ENCODE data around the gene SERPINB1. TPM values are rescaled to one million over a fixed set of nuclear protein-coding genes. Genes with fewer than 3 reads are reported as not detected.
"Not testable (repeated sequence)": the region's sequence is repeated elsewhere in the genome, so short reads cannot be mapped to it uniquely, and the experiment has no call there.

The SERPINB1 gene
- total RNA-seq, 1 donor, result 324 TPM

DNA sequence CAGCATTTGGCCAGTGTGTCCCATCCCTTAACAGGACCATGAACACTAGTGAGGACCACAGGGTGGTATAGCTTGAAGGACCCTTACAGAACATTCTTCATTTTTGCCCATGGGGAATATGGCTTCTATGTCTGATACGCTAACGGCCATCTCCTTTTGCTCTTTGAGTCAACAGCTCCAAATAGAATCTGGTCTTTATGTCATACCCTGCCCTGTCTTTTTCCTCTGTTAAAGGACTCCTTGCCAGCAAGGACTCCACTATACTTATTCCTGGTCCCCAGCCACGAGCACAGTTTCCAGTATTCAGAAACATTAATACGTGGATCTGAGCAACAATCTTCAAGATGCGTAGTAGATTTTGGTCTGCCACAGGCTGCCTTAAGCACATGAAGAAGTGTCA, 22.5 kb downstream of the SERPINB1 start:
- DNase-seq (ENCODE audit: low read depth in 2 of 3, low spot score in 2 of 3), result no peak

DNA sequence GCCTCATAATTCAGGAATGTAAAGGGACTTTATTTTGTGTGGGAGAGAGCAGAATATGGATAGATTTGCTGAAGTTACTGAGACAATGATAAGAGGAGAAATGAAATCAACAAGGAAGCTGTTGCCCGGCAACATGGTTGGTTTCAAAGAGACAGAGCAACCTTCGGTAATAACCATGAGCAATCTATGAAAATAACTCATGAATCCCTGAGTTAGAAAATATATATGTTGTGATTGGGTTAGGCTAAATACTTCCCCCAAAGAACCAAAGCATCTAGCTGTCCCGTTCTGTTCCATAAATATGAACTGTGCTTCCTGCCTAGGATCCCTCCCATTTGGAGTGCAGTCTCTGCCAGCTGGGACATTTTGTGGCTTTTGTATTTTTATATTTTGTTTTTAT, 23.1 kb downstream of the SERPINB1 start:
- peak in 2 of 3 donors; percentile 47 to 62 for DNase-seq (ENCODE audit: low read depth in 2 of 3, low spot score in 2 of 3)

DNA sequence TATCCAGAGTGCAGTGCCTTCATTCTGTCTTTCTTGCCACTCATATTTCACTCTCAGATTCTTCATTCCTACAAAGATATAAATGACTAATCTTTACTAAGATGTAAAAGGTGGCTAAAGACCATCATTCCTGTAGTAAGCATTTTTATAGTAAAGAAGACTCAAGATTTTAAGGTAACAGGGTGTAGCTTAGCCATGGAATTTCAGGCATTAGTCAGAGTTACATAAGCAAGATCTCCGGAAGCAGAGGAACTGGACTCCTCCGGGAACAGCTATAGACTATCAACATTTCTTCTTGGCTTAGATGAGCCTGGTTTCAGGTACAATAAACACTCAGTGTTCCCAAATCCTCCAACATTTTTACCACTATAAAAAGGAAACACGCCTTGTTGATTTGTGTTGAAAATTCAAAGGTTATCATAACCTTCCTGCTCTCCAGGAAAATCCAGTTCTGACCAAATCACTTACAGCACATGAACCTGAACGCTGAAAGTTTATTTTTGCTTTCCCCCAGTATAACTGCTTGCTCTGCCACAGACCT, 23.7 kb downstream of the SERPINB1 start:
- DNase-seq (ENCODE audit: low read depth in 2 of 3, low spot score in 2 of 3), result no peak

DNA sequence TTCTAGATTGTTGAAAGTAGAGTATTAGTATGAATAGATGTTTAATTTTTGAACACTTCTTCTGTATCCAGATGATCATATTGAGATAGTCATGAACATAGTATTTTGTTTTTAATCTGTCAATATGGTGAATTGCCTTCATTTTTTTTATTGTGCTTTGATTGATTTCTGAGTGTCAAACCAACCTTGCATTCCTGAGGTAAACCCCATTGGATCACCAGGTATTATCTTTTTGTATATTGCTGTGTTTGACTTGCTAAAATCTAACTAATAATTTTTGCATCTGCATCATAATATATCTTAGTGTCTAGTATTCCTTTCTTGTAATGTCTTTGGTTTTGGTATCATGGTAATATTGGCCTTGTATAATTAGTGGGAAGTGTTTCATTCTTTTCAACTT, 25.5 kb downstream of the SERPINB1 start:
- DNase-seq (ENCODE audit: low read depth in 2 of 3, low spot score in 2 of 3), result no peak

DNA sequence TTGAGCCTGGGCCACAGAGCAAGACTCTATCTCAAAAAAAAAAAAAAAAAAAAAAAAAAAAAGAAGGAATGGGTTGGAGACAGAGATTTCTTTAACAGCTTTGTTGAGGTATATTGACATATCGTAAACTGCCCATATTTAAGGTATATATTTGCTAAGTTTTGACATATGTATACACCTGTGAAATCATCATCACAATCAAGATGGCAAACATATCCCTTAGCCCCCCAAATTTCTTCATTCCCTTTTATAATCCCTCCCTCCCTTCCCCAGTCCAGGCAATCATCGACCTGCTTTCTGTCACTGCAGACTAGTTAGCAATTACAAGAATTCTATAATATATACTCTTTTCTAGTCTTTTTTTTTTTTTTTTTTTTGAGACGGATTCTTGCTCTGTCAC, 29.0 kb downstream of the SERPINB1 start:
- DNase-seq (ENCODE audit: low read depth in 2 of 3, low spot score in 2 of 3), result no peak

DNA sequence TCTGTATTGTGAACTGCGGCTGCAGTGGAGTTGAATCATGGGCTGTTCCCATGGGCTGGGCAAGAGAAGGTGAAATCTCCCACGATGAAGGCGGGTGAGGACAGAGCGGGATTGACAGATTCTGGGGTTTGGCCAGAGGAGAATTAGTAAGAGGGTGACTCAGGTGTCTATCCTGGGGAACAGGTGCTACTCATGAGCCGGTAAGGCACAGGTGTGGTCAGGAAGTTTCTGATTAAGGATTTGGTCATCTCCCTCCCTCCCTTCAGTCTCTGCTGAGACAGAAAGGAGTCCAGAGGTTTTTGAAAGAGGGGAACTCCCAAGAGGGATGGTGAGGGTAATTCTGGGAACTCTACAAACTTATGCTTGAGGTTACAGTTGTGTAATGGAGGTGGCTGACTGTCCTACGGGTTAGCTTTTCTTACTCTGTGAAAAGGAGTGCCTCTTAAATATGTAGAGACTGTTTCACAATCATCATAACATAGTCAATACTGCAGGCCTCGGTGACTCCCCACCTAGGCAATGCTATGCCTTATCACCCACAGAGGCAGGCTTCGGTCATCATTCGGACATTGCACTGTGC, 31.5 kb downstream of the SERPINB1 start:
- no peak for DNase-seq (ENCODE audit: low read depth in 2 of 3, low spot score in 2 of 3)

DNA sequence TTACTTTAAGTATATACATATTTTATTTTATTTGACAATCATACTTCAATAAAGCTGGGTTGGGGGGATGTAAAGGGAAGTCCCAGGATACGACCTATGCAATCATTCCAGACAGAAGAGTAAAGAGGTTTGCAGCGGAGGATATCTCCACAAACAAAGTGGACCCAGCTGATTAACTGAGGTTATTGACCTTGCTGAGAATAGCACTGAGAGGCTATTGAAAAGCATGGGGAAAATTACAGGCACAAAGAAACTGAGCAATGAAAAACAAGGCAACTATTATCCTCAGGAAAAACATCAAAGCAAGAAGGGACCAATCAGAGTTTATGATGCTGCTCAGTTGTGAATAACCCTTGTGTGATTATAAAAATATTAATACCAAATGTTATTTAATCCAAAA, 32.6 kb downstream of the SERPINB1 start:
- no peak for DNase-seq (ENCODE audit: low read depth in 2 of 3, low spot score in 2 of 3)

DNA sequence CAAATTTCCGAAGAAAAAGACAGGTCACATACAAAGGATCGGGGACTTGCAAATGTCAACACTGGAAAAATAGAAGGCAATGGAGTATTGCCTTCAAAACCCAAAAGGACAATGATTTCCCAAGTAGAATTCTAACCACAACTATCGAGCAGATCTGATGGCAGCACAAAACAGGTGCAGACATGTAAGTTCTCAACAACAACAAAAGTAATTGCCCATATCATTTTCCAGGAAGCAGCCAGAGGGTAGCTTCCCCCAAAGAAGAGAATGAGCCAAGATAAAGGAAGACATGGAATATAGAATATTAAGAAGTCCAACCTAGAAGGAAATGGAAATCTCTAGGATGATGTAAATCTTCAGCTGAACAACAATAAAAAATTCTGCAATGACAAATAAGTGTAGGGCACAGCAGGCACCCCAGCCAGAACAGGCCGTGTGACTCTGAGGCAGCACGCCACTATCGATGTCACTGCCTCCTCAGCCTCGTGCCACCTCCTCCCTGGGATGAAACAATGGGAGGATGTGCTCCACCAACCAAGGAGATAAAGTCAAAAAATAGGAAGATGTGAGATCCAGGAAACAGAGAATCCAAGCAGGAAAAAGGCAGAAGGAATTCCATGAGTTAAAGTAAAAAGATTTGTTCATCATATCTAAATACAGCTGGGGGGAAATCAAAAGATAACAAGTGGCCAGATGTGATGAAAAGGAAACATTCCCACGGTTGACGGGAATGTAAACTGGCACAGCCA, 34.1 kb downstream of the SERPINB1 start:
- DNase-seq (ENCODE audit: low read depth in 2 of 3, low spot score in 2 of 3), result no peak

DNA sequence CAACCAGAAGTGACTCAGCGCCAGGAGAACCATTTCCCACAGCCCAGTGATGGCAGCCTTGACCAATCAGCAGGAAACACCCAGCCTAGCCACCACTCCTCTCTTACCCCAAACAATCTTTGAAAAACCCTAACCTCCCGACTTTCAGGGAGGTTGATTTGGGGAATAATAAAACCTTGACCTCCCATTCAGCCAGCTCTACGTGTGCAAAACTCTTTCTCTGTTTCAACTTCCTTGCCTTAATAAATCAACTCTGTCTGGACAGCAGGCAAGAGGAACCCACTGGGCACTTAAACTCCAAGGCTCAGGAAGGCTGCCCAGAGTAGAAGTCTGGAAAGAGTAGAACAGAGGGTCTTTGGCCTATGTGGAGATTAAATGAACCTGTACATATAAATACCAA, 35.0 kb downstream of the SERPINB1 start:
- DNase-seq (ENCODE audit: low read depth in 2 of 3, low spot score in 2 of 3), result no peak

DNA sequence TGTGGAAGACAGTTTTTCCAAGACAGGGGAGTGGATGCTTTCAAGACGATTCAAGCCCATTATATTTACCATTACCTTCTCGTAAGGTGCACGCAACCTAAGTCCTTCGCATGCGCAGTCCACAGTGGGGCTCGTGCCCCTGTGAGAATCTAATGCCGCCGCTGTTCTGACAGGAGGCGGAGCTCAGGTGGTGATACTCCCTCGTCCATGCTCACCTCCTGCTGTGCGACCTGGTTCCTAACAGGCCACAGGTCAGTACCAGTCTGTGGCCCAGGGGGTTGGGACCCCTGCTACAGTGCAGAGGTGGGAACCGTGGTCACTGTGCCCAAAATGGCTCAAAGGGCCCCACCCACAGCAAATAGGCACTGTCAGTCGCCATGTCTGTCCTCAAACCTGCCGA, 36.6 kb downstream of the SERPINB1 start:
- DNase-seq (ENCODE audit: low read depth in 2 of 3, low spot score in 2 of 3), result no peak

DNA sequence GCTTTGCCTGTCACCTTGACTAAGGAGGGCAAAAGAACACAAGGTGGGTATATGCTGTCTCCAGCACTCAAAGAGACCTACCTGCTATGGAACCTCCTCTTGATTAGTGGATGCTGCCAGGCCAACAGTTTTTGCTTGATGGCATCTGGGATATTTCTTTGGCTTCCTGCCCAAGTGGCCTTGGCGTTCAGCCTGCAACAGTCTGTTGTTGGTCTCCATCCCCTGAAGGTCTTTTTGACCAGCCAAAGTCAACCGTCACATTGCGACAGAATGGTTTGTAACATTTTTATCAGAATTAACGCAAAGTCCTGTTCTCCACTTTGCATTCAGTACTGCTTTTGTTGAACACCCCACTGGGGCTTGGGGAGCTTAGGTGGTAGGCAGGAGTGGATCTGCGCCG, 37.1 kb downstream of the SERPINB1 start:
- no peak for DNase-seq (ENCODE audit: low read depth in 2 of 3, low spot score in 2 of 3)

DNA sequence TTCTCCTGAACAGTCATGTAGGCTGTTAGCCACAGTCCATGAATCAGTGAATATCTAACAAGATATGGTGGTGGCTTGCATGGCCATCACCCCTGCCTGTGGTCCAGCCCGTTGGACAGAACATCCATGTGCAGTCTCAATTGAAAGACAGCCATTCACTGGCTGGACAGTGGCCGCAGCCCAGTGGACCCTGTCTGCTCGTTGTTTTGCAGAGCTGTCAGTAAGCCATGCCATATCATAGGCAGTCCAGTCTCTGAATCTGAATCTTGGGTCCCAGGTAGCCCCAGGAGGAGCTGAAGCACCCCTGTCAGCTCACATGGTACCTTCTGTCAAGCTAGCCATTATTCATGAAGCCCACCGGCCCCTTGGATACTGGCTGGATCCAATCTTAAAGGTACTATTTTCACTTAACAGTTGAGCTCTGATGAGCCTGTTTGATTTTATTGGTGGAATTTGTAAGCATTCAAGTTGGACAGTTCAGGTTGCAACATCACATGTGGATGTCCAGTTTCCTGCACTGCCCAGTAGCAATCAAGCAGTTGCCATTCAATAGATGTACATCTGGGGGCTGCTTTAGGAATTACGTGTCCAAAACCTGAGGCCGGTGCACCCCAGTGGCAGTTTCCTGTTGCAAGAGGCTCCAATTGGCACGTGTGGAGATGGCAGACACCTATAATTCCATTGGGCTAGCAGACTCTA, 37.8 kb downstream of the SERPINB1 start:
- DNase-seq (ENCODE audit: low read depth in 2 of 3, low spot score in 2 of 3), result no peak

DNA sequence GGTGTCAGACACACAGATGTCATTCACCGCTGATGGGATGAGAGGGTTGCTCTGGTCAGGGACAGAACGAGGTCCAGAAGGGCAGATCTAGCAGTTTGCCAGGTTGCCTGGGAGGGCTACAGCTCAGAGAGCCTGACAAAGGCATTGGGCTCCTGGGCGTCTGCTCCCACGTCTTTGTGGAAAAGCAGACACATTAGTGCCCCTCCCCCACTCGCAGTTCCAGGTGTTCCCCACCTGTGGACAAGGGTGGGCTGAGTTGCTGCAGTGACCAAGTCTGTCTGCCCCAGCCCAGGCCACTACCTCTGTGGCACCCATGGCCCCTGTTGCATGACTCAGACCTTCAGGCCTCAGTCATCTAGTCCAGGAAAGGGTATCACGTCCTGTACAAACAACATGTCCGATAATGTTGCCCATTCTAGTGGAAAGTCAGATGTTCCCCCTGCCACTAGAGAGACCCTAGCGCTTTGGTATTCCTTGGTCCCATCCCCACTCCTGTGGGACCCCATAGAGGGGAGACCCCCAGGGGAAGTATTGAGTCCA, 39.1 kb downstream of the SERPINB1 start:
- DNase-seq (ENCODE audit: low read depth in 2 of 3, low spot score in 2 of 3), result no peak

DNA sequence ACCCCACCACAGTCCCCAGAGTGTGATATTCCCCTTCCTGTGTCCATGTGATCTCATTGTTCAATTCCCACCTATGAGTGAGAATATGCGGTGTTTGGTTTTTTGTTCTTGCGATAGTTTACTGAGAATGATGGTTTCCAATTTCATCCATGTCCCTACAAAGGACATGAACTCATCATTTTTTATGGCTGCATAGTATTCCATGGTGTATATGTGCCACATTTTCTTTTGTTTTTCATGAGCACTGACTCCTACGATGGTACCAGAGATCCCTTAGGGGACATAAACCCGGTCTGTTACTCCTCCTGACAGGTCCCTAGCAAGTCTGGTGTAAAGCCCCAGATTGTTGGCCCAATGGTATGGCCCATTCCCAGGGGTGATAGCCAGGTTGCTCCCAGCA, 40.0 kb downstream of the SERPINB1 start:
- not testable (repeated sequence) for DNase-seq (ENCODE audit: low read depth in 2 of 3, low spot score in 2 of 3)

DNA sequence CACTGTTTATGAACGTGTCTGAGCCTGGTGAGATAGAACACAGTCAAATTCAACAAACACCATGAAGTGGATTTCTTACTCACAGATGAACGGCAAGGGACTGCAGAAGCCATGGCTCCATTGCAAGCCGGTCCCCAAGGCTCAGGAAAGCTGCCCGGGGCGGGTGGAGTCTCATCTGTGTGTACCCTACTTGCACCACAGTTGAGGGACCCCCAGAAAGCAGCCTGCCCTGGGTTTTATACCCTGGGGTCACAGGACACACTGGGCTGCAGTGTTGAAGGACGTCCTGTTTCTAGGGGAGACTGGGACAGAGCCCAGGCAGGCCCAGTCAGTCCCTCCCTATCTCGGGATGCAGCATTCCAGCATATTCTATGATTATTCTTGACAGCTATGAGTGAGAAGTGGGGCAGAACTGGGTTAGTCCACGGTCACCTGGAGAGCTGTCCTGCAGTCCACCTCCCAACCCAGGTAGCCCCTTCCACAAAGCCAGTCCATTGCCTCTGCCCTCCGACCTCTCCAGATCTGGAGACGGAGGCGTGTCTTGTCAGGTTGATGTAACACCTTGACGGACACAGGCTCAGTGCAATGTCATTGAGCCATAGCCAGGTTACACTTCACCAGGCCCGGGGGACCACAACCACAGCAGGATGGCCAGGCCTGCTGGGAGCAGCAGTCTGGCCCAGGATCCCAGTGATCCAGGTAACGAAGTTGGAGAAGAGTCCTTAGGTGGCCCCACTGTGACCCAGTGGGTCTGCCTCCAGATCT, 40.9 kb downstream of the SERPINB1 start:
- DNase-seq (ENCODE audit: low read depth in 2 of 3, low spot score in 2 of 3), result no peak

DNA sequence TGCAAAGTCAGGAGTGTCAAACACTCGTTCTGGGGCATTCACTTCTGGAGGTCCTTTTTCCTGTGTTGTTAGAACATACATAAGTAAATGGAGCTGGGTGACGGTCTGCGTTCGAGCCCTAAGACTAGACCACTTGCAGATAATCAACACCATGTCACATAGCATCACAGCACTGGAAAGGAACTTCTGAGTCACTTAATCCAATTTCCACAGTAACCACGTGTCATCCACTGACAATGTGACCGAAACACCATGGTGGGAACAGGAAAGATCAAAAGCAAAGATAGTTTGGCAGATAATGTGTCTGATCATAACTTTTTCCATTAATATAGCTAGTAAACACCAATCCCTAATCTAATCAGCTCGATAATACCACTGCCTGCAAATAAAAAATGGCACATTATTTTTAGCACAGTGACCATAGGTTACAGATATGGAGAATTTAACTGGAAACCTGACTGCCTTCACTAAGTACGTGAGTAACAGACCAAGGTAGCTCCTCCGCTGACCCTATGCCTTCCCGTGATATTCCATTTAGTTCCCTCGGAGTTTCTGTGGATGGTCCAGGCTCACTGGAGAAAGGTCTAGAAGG, 41.6 kb downstream of the SERPINB1 start:
- DNase-seq (ENCODE audit: low read depth in 2 of 3, low spot score in 2 of 3), result peak in 2 of 3 donors; percentile 56 to 64

DNA sequence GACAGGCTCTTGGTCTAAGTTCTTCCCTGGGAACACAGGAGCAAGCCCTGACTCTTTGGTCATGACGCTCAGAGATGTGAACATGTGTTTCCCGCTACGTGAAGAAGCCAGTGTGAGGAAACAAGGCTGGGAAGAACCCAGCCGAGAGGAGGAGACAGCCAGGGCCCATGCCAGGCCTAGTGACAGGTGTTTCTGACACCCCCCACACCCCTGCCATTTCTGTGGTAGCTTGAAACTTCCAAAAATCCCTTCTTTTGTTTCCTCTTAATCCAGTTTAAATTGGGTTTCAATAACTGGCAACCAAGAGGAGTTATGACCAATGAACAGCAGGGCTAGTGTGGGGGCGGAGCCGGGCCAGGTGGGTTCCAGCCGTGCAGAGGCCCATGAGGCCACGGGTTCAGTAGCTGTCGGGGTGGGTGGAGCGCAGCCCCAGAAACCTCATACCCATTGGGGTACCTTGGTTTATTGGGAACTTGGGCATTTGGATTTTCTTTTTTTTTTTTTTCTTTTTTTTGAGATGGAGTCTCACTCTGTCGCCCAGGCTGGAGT, 43.0 kb downstream of the SERPINB1 start:
- no peak for DNase-seq (ENCODE audit: low read depth in 2 of 3, low spot score in 2 of 3)

DNA sequence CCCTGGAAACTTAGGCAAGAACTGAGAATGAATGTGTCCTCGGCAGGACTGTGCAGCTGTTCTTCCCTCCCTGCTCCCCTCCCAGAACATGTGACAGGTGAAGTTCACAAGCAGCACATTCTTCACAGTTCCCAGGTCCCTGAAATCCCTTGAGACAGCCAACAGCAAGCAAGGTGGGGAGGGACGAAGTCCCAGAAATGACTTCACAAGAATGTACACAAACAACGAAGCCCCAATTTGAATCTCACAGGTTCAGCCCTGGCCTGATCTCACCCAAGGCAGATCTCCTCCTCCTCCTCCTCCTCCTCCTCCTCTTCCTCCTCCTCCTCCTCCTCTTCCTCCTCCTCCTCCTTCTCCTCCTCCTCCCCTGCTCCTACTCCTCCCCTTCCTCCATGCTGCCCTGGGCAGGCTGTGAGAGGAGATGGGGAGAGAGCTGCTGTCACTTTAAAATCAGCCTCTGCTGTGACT, 44.1 kb downstream of the SERPINB1 start:
- no peak for DNase-seq (ENCODE audit: low read depth in 2 of 3, low spot score in 2 of 3)

DNA sequence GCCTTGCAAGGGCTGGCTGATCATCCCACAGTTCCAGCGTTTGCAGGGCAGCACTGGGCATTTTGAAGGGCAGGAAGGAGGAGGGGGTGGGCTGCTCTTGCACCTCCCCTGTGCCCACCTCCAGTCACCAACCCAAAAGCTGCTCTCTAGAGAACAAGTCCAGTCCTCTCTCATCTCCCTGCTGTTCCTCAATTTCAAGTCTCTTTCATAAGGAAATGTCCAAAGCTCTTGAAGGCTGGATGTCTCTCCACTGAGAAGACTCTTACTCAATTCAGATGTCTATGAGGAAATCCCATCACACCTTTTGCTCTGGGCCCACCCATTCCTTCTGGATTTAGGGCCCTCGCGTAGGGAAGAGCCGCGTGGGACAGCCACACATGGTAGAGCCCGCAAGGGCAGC, 44.8 kb downstream of the SERPINB1 start:
- no peak for DNase-seq (ENCODE audit: low read depth in 2 of 3, low spot score in 2 of 3)

DNA sequence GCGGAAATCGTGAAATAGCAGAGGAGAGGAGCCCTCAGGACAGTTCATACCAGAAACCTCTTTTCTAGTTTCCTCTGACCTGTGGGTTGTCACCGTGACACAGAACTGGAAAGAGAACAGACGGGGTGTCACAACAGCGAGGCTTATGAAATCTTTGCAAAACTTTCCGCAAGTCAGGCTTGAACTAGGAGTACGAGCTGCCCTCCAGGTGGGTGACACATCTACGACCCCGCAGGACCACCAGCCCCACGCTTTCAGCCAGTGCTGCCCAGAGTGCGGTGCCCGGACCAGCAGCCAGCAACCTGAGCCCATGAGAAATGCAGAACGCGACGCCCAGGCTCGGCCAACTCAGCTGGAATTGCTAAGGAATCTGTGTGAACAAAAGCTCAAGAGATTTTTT, 45.7 kb downstream of the SERPINB1 start:
- DNase-seq (ENCODE audit: low read depth in 2 of 3, low spot score in 2 of 3), result no peak
